GM23338 (cell line): ENCODE measurements around the gene SDE2. TPM values are rescaled to one million over a fixed set of nuclear protein-coding genes. Genes with fewer than 3 reads are reported as not detected.

ENCODE experiments used
- ATAC-seq: fragments of 200-7000 bp; cut with Tn5 transposase; 3 replicates; pipeline ENCODE4 v1.9.1; 2020
- DNase-seq: peaks from one replicate; pipeline ENCODE4 v3.0.0-alpha.2; 2015; ENCODE audit warnings: low spot score
- H2AFZ ChIP-seq: fragments of 200-600 bp; sonication (generic); 2 replicates; pipeline ENCODE4 v1.8.0; 2016; ENCODE audit warnings: antibody characterized with exemption, mild to moderate bottlenecking, moderate library complexity
- H3F3A ChIP-seq: fragments of 200-600 bp; sonication (generic); replicated peaks from 2 replicates; pipeline ENCODE4 v1.8.0; 2017; ENCODE audit warnings: antibody characterized with exemption, mixed run types, low read depth
- H3K27ac ChIP-seq: fragments of 200-600 bp; sonication (generic); 2 replicates; pipeline ENCODE4 v1.6.1; 2016; ENCODE audit warnings: low read depth
- H3K27me3 ChIP-seq: fragments of 200-600 bp; sonication (generic); 2 replicates; pipeline ENCODE4 v1.8.0; 2016; ENCODE audit warnings: mild to moderate bottlenecking, mixed run types, moderate library complexity; ENCODE audit not compliant: insufficient read depth
- H3K36me3 ChIP-seq: fragments of 200-600 bp; sonication (generic); 2 replicates; pipeline ENCODE4 v1.8.0; 2016; ENCODE audit warnings: mild to moderate bottlenecking; ENCODE audit not compliant: insufficient read depth
- H3K4me1 ChIP-seq: fragments of 200-600 bp; sonication (generic); 2 replicates; pipeline ENCODE4 v1.8.0; 2016; ENCODE audit warnings: mild to moderate bottlenecking, moderate library complexity; ENCODE audit not compliant: insufficient read depth
- H3K4me2 ChIP-seq: fragments of 200-600 bp; sonication (generic); 2 replicates; pipeline ENCODE4 v1.7.1; 2017; ENCODE audit warnings: mixed run types
- H3K4me3 ChIP-seq: fragments of 200-600 bp; sonication (generic); 2 replicates; pipeline ENCODE4 v1.6.1; 2016; ENCODE audit warnings: mixed run types
- H3K79me2 ChIP-seq: fragments of 200-600 bp; sonication (generic); replicated peaks from 2 replicates; pipeline ENCODE4 v1.8.0; 2017; ENCODE audit warnings: mild to moderate bottlenecking; ENCODE audit not compliant: insufficient read depth
- H3K9me2 ChIP-seq: fragments of 200-600 bp; sonication (generic); 2 replicates; pipeline ENCODE4 v1.8.0; 2017; ENCODE audit not compliant: insufficient read depth
- H4K20me1 ChIP-seq: fragments of 200-600 bp; sonication (generic); replicated peaks from 2 replicates; pipeline ENCODE4 v1.8.0; 2017; ENCODE audit warnings: mild to moderate bottlenecking; ENCODE audit not compliant: insufficient read depth
- H3K27ac Mint-ChIP-seq: 2 replicates; pipeline ENCODE4 v1.8.0; 2020; ENCODE audit warnings: inconsistent platforms, mild to moderate bottlenecking, moderate library complexity, mixed read lengths
- H3K27me3 Mint-ChIP-seq: 3 replicates; pipeline ENCODE4 v1.8.0; 2022; ENCODE audit warnings: low read depth, mild to moderate bottlenecking, moderate library complexity, mixed read lengths, inconsistent platforms; ENCODE audit not compliant: insufficient read depth, poor library complexity
- H3K36me3 Mint-ChIP-seq: 3 replicates; pipeline ENCODE4 v1.8.0; 2021; ENCODE audit warnings: low read depth, mild to moderate bottlenecking, inconsistent platforms, moderate library complexity, mixed read lengths
- H3K4me1 Mint-ChIP-seq: 3 replicates; pipeline ENCODE4 v1.8.0; 2020; ENCODE audit warnings: mild to moderate bottlenecking, inconsistent platforms, mixed read lengths
- H3K4me3 Mint-ChIP-seq: 3 replicates; pipeline ENCODE4 v1.8.0; 2021; ENCODE audit warnings: moderate library complexity, mild to moderate bottlenecking, inconsistent platforms, mixed read lengths
- H3K9me3 Mint-ChIP-seq: 3 replicates; pipeline ENCODE4 v1.8.0; 2020; ENCODE audit warnings: moderate library complexity, mild to moderate bottlenecking, inconsistent platforms, mixed read lengths
- CREB1 ChIP-seq: fragments of 250-450 bp; sonication (Bioruptor Pico); IDR thresholded peaks from 2 replicates; pipeline ENCODE4 v1.5.0; 2020; ENCODE audit warnings: low read depth, mild to moderate bottlenecking, moderate library complexity
- CTCF ChIP-seq, 2 experiments: fragments of 200-600 bp in 1 of 2; sonication (generic) in 1 of 2; conservative IDR thresholded peaks; 2 replicates each; pipeline versions ENCODE4 v1.5.1 to v1.6.1; 2016 to 2017; ENCODE audit warnings: antibody characterized with exemption in 2 of 2, low read depth in 2 of 2, mild to moderate bottlenecking in 2 of 2, moderate library complexity in 1 of 2
- ETS1 ChIP-seq: IDR thresholded peaks from 2 replicates; pipeline ENCODE4 v1.6.1; 2016; ENCODE audit warnings: antibody characterized with exemption
- EZH2phosphoT487 ChIP-seq: fragments of 200-600 bp; sonication (generic); IDR thresholded peaks from one replicate; pipeline ENCODE4 v1.8.1; 2018; ENCODE audit warnings: antibody characterized with exemption; ENCODE audit not compliant: unreplicated experiment
- POLR2AphosphoS5 ChIP-seq: IDR thresholded peaks from 2 replicates; pipeline ENCODE4 v1.6.1; 2016; ENCODE audit warnings: antibody characterized with exemption, low read depth
- ZNF114 ChIP-seq: fragments of 250-450 bp; sonication (Bioruptor Pico); IDR thresholded peaks from 2 replicates; pipeline ENCODE4 v1.5.0; 2020; ENCODE audit warnings: mild to moderate bottlenecking, moderate library complexity
- ZNF462 ChIP-seq: fragments of 250-450 bp; sonication (Bioruptor Pico); IDR thresholded peaks from 2 replicates; pipeline ENCODE4 v1.5.0; 2020; ENCODE audit warnings: mild to moderate bottlenecking, moderate library complexity
- polyA plus RNA-seq: library from polyadenylated mRNA; unstranded; fragments of >200 nt; fragmentation: Nextera tagmentation; extraction: Ambion mirVana; gene quantifications from 2 replicates; pipeline ENCODE4 v1.2.1, GENCODE V29; 2016
- total RNA-seq: library from RNA; depleted of rRNA; stranded (reverse); fragments of >200 nt; shearing (Covaris generic); gene quantifications from 2 replicates; pipeline ENCODE4 v1.2.3, GENCODE V29; 2014

SDE2 gene
- total and polyA plus RNA-seq, 2 experiments from 2014 or later, result 10.6 to 26.9 TPM

- Histone ChIP-seq H3K4me1 (peaks cover 11% of the 10 kb centered on the region), H3K27me3 (no peaks in the 10 kb centered on the region), H3K4me3 (no peak overlapping the region), H4K20me1 (no peaks in the 10 kb centered on the region), H3K36me3 (no peaks in the 10 kb centered on the region), H3K4me2 (no peak overlapping the region), H2AFZ (no peak overlapping the region), H3F3A (no peaks in the 10 kb centered on the region), H3K79me2 (no peaks in the 10 kb centered on the region), H3K27ac (no peak overlapping the region), H3K9me2 (no peaks in the 10 kb centered on the region)
- Mint-ChIP-seq H3K27ac (no peak overlapping the region), H3K4me3 (no peak overlapping the region), H3K4me1 (peaks cover 12% of the 10 kb centered on the region), H3K36me3 (no peaks in the 10 kb centered on the region), H3K27me3 (peaks cover 4% of the 10 kb centered on the region), H3K9me3 (no peaks in the 10 kb centered on the region)
- DNase-seq (no peak), ATAC-seq (no peak)
- no peak for TF ChIP-seq ZNF462
- no peak for TF ChIP-seq EZH2phosphoT487
- TF ChIP-seq POLR2AphosphoS5, result no peak
- TF ChIP-seq CREB1, result no peak
- no peak for TF ChIP-seq ETS1
Observed at GRCh38 chr1:225954753-225955152, 44.4 kb downstream of the SDE2 start.

GRCh38 chr1:225953315-225953714, 45.8 kb downstream of the SDE2 start:
- no peak for DNase-seq
- H3K27ac ChIP-seq, result no peak overlapping the region
- ATAC-seq, result no peak

More at GRCh38 chr1:225953315-225953714, 45.8 kb downstream of the SDE2 start:
- Histone ChIP-seq H3K4me2 (no peak overlapping the region), H4K20me1 (no peaks in the 10 kb centered on the region), H3K27me3 (no peaks in the 10 kb centered on the region), H3K4me1 (peaks cover 22% of the 10 kb centered on the region), H2AFZ (no peak overlapping the region), H3K9me2 (no peaks in the 10 kb centered on the region), H3K79me2 (no peaks in the 10 kb centered on the region), H3K36me3 (no peaks in the 10 kb centered on the region), H3K4me3 (no peak overlapping the region), H3F3A (no peaks in the 10 kb centered on the region; the same call in 1 of the 2 replicates)
- no peak overlapping the region for H3K4me3 Mint-ChIP-seq
- peaks cover 4% of the 10 kb centered on the region for H3K27me3 Mint-ChIP-seq
- H3K36me3 Mint-ChIP-seq, result no peaks in the 10 kb centered on the region
- H3K9me3 Mint-ChIP-seq, result no peaks in the 10 kb centered on the region
- no peak overlapping the region for H3K27ac Mint-ChIP-seq
- TF ChIP-seq CTCF (conservative IDR thresholded peaks at IDR 0.05; ENCODE audit: low read depth in 2 of 2), result no peak
- no peak for TF ChIP-seq ZNF114 (CRISPR knock-in tag)
- peaks cover 23% of the 10 kb centered on the region for H3K4me1 Mint-ChIP-seq
